ENCODE results near the gene SLC35E2B. TPM values are rescaled to one million over a fixed set of nuclear protein-coding genes. Genes with fewer than 3 reads are reported as not detected.

SLC35E2B gene
- total and polyA plus RNA-seq, 2 of the 8 experiments (the other 6 are each of a cell fraction or from before 2014, with no cell fraction given), result 25.9 to 46.7 TPM

- DNase-seq (ENCODE audit: low read depth in 1 of 2, low spot score in 2 of 2) (peak in 1 of 2 experiments; percentile 46), FAIRE-seq (no peak)
- ChIA-PET CTCF (ENCODE audit: partially characterized antibody) (no interaction called here), POLR2A (ENCODE audit: partially characterized antibody) (interaction anchor here (1.2 to 1.8 kb wide), 2 partner anchors 8 to 11 kb away, joined by 3 to 8 read pairs; partner anchors contain the start of gene MIB2)
- Histone ChIP-seq H2AFZ (ENCODE audit: low read length) (no peak overlapping the region), H3K9ac (replicated peaks in 1 of 4; ENCODE audit: extremely low read depth in 1 of 4, low read depth in 3 of 4, low read length in 3 of 4) (no peak overlapping the region), H2BK120ac (replicated peaks; ENCODE audit: low read depth, low read length) (no peak overlapping the region), H3K4me1 (replicated peaks in 1 of 4; ENCODE audit: control insufficient read depth in 3 of 4, insufficient read depth in 4 of 4, low read length in 3 of 4) (peaks cover 0 to 6% (median 2%) of the 10 kb centered on the region in 4 experiments; a peak in 4 of 7 replicates), H3K79me1 (ENCODE audit: low read depth, low read length) (no peaks in the 10 kb centered on the region), H3K18ac (ENCODE audit: extremely low read depth, low read length) (no peak overlapping the region), H3K36me3 (ENCODE audit: control insufficient read depth in 2 of 4, insufficient read depth in 4 of 4, low read length in 3 of 4) (no peaks in the 10 kb centered on the region), H3K9me3 (ENCODE audit: insufficient read depth in 2 of 2, low read depth in 1 of 2, low read length in 1 of 2) (no peaks in the 10 kb centered on the region), H3K4me3 (ENCODE audit: extremely low read depth in 1 of 4, insufficient read depth in 2 of 4, low read depth in 3 of 4, low read length in 4 of 4) (no peak overlapping the region), H3K23me2 (ENCODE audit: low read depth, low read length) (peaks cover 6% of the 10 kb centered on the region; the same call in 1 of the 2 replicates), H3K79me2 (ENCODE audit: control insufficient read depth in 1 of 2, insufficient read depth in 2 of 2, low read length in 2 of 2) (no peaks in the 10 kb centered on the region), H2BK15ac (ENCODE audit: low read length) (no peak overlapping the region), H2BK20ac (ENCODE audit: low read length) (no peak overlapping the region), H2BK5ac (ENCODE audit: low read depth, low read length) (no peak overlapping the region), H3K4me2 (ENCODE audit: insufficient read depth in 1 of 2, low read depth in 2 of 2, low read length in 2 of 2) (no peak overlapping the region), H4K20me1 (replicated peaks in 1 of 2; ENCODE audit: control insufficient read depth in 1 of 2, insufficient read depth in 2 of 2, low read length in 2 of 2) (peaks cover 0 to 13% of the 10 kb centered on the region in 2 experiments), H3K4ac (replicated peaks; ENCODE audit: insufficient read length, low read depth, low read length) (no peak overlapping the region), H4K5ac (ENCODE audit: insufficient read length, low read depth, low read length) (no peak overlapping the region), H2BK12ac (ENCODE audit: low read depth, low read length) (no peak overlapping the region), H3K27me3 (replicated peaks in 1 of 4; ENCODE audit: control insufficient read depth in 3 of 4, extremely low read depth in 1 of 4, insufficient read depth in 3 of 4, low read length in 3 of 4) (peaks cover 2 to 14% (median 8%) of the 10 kb centered on the region in 4 experiments; a peak in 5 of 7 replicates), H2AK5ac (ENCODE audit: low read depth, low read length) (no peak overlapping the region), H4K91ac (replicated peaks; ENCODE audit: insufficient read length, low read length) (no peak overlapping the region), H4K8ac (ENCODE audit: extremely low read depth, insufficient read depth, low read length) (no peak overlapping the region; the same call in 1 of the 2 replicates), H3K56ac (replicated peaks; ENCODE audit: insufficient read length, low read depth, low read length) (no peak overlapping the region), H3K14ac (ENCODE audit: insufficient read length) (no peak overlapping the region), H3K27ac (ENCODE audit: low read depth, low read length) (no peak overlapping the region), H3K23ac (ENCODE audit: insufficient read length) (no peak overlapping the region)
- WGBS, 2 experiments (ENCODE audit: extremely low coverage in 1 of 2, insufficient coverage in 1 of 2, insufficient read length in 1 of 2, insufficient replicate concordance in 2 of 2, low coverage in 1 of 2, low lambda C conversion rate in 2 of 2, missing lambda C conversion rate in 1 of 2), result 92% methylated on average over 17 of the region's 48 CpGs; no CpG with 5 or more reads in 1 of the 2 experiments
- TF ChIP-seq RBBP5 (IDR thresholded peaks at IDR 0.05; ENCODE audit: borderline replicate concordance, low read depth, low read length) (no peak), SIN3A (conservative IDR thresholded peaks at IDR 0.05 in 1 of 2, IDR thresholded peaks at IDR 0.05 in 1 of 2; ENCODE audit: low read depth in 1 of 2, low read length in 2 of 2) (no peak), RFX5 (IDR thresholded peaks at IDR 0.05; ENCODE audit: borderline replicate concordance, low read depth, low read length) (no peak), TBP (IDR thresholded peaks at IDR 0.05; ENCODE audit: low read depth, low read length) (no peak), ZNF274 (IDR thresholded peaks at IDR 0.05; ENCODE audit: borderline replicate concordance, extremely low read depth, low read length) (no peak), EP300 (IDR thresholded peaks at IDR 0.05; ENCODE audit: borderline replicate concordance in 1 of 2, low read depth in 2 of 2, low read length in 2 of 2) (no peak), CHD2 (IDR thresholded peaks at IDR 0.05; ENCODE audit: low read length) (no peak), CBX5 (IDR thresholded peaks at IDR 0.05; ENCODE audit: low read depth, low read length) (no peak), YY1 (IDR thresholded peaks at IDR 0.05; ENCODE audit: low read depth, low read length) (no peak)
- TF ChIP-seq, protein P1, sequence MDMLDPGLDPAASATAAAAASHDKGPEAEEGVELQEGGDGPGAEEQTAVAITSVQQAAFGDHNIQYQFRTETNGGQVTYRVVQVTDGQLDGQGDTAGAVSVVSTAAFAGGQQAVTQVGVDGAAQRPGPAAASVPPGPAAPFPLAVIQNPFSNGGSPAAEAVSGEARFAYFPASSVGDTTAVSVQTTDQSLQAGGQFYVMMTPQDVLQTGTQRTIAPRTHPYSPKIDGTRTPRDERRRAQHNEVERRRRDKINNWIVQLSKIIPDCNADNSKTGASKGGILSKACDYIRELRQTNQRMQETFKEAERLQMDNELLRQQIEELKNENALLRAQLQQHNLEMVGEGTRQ (IDR thresholded peaks at IDR 0.05; ENCODE audit: low read length), result no peak
Measured at GRCh38 chr1:1626207-1627141, 66.1 kb downstream of the SLC35E2B start.

Measured in H1 (cell line).